ENCODE results near the gene SBF2. TPM values are rescaled to one million over a fixed set of nuclear protein-coding genes. Genes with fewer than 3 reads are reported as not detected.
A peak's percentile ranks its signal among the peaks of the same experiment; 100 is the strongest.
"Not testable (repeated sequence)": the region's sequence is repeated elsewhere in the genome, so short reads cannot be mapped to it uniquely, and the experiment has no call there.

The SBF2 gene
- polyA plus RNA-seq, 4 donors: 45.9 to 56.5 (median 49.8) TPM

- no peak for DNase-seq (ENCODE audit: low read depth in 4 of 4, low spot score in 3 of 4)
Measured at GRCh38 chr11:9973921-9974320, 320.1 kb downstream of the SBF2 start.

GRCh38 chr11:9972989-9973388, 321.0 kb downstream of the SBF2 start:
- peak; percentile 25 to 31 (median 30) for DNase-seq (ENCODE audit: low read depth in 4 of 4, low spot score in 3 of 4)

GRCh38 chr11:9971894-9972293, 322.1 kb downstream of the SBF2 start:
- no peak for DNase-seq (ENCODE audit: low read depth in 4 of 4, low spot score in 3 of 4)

- DNase-seq (ENCODE audit: low read depth in 4 of 4, low spot score in 3 of 4): no peak
Measured at GRCh38 chr11:9969068-9969467, 325.0 kb downstream of the SBF2 start.

- no peak for DNase-seq (ENCODE audit: low read depth in 4 of 4, low spot score in 3 of 4)
Measured at GRCh38 chr11:9962722-9963121, 331.3 kb downstream of the SBF2 start.

DNA sequence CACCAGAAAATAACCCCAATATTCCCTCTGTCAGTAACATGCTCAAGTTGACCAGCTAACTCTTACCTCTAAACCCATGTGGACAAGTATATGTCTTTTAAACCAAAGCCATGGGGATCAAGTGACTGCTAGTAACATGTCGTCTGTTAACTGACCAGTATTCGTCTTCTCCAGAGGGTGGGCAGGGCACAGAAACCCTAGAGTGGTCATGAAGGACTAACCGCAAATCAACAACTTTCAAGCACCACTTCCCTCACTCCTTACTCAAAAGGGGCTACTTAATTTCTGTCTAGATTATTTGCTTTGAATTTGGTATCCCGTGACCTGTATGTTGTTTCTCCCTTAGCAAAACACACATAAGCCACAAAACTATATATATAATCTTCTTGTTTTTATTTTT, 336.9 kb downstream of the SBF2 start:
- no peak for DNase-seq (ENCODE audit: low read depth in 4 of 4, low spot score in 3 of 4)

DNA sequence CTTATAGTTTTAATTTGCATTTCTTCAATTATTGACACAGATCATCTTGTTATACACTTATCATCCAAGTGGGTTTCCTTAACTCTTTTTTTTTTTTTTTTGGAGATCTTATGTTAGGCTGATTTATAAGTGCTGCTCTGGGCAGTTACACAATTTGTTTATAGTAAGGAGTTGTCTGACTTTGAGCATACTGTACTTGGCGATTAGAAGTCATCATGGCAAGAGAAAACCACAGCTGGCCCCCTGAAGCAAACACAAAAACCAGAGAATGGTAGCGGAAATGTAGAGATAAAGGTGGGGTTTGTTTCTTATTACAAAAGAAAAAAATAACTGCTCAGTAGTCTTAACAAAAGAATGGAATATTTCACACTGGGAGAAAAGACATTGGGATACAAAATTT, 337.5 kb downstream of the SBF2 start:
- no peak for DNase-seq (ENCODE audit: low read depth in 4 of 4, low spot score in 3 of 4)

- no peak for DNase-seq (ENCODE audit: low read depth in 4 of 4, low spot score in 3 of 4)
Measured at GRCh38 chr11:9955391-9955790, 338.6 kb downstream of the SBF2 start.

- no peak for DNase-seq (ENCODE audit: low read depth in 4 of 4, low spot score in 3 of 4)
Measured at GRCh38 chr11:9953994-9954626, 339.9 kb downstream of the SBF2 start.

- DNase-seq (ENCODE audit: low read depth in 4 of 4, low spot score in 3 of 4): no peak
Measured at GRCh38 chr11:9952511-9953196, 341.4 kb downstream of the SBF2 start.

GRCh38 chr11:9951807-9952206, 342.2 kb downstream of the SBF2 start:
- no peak for DNase-seq (ENCODE audit: low read depth in 4 of 4, low spot score in 3 of 4)

DNA sequence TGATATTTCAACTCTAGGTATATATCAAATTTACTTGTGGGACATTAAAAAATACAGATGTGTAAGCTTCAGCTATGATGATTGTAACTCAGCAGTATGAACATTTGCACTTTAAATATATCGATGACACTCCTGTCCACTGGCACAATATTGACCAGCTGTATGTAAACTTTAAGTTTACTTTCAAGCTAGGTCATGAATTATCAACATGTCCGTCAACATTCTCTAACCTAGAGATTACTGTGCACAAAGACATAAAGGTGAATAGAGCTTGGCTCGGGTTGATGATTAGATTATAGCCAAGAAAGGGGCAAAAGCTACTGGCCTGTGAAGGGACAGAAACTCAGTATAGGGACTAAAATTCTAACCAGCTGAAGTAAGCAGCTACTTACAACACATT, 343.6 kb downstream of the SBF2 start:
- DNase-seq (ENCODE audit: low read depth in 4 of 4, low spot score in 3 of 4): no peak

GRCh38 chr11:9947231-9947864, 346.7 kb downstream of the SBF2 start:
- DNase-seq (ENCODE audit: low read depth in 4 of 4, low spot score in 3 of 4): no peak

DNA sequence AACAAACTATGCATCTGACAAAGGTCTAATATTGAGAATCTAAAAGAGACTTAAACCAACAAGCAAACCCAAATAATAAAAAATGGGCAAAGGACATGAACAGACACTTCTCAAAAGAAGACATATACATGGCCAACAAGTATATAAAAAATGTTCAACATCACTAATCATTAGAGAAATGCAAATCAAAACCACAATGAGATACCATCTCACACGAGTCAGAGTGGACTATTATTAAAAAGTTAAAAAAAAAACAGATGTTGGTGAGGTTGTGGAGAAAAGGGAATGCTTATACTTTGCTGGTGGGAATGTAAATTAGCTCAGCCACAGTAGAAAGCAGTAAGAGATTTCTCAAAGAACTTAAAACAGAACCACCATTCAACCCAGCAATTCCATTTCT, 348.3 kb downstream of the SBF2 start:
- DNase-seq (ENCODE audit: low read depth in 4 of 4, low spot score in 3 of 4): not testable (repeated sequence)

DNA sequence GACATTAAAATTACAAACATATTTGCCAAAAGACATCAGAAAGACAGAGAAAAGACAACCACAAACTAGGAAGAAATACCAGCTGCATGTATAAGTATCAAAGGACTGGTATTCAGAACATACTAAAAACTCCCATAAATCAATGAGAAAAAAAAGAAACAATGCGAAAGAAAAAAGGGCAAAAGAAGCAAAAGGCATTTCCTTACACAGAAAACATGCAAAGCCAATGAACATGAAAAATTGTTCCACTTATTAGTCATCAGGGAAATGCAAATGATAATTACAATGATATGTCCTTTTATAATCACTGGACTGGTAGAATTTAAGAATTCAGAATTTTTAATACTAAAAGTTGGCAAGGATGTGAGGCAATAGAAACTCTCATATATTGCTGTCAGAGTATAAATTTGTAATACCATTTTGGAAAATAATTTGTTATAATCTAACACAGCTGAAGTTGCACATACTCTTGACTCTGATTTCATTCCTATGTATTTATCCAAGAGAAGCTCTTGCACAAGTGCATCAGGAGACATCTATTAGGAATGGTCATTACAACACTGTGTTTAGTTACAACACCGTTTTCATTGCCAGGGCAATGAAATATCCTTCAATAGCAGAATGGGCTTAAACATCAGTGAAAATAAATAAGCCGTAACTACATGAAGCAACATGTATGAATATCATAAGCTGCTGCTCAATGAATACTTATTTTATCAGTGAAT, 350.5 kb downstream of the SBF2 start:
- DNase-seq (ENCODE audit: low read depth in 4 of 4, low spot score in 3 of 4): no peak

DNA sequence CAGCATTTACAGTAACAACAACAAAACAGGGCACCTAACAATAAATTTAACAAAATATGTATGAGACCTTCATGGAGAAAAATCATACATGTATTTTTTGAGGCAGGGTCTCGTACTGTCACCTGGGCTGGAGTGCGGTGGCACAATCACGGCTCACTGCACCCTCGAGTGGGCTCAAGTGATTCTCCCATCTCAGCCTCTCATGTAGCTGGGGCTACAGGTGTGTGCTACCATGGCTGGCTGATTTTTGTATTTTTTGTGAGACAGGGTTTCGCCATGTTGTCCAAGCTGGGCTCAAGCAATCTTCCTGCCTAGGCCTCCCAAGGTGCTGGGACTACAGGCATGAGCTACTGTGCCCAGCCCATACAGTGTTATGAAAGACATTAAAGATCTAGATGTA, 352.0 kb downstream of the SBF2 start:
- DNase-seq (ENCODE audit: low read depth in 4 of 4, low spot score in 3 of 4): no peak

DNA sequence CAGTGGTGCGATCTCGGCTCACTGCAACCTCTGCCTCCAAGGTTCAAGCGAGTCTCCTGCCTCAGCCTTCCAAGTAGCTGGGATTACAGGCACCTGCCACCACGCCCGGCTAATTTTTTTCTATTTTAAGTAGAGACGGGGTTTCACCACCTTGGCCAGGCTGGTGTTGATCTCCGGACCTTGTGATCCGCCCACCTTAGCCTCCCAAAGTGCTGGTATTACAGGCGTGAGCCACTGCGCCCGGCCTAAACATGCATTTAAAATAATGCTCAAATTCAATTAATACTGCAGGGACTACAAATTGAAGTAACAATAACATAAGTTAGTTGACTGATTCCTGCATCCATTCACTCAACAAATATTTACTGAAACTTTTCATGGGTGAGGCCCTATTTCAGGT, 354.9 kb downstream of the SBF2 start:
- DNase-seq (ENCODE audit: low read depth in 4 of 4, low spot score in 3 of 4): not testable (repeated sequence)

GRCh38 chr11:9936754-9937153, 357.3 kb downstream of the SBF2 start:
- no peak for DNase-seq (ENCODE audit: low read depth in 4 of 4, low spot score in 3 of 4)

DNA sequence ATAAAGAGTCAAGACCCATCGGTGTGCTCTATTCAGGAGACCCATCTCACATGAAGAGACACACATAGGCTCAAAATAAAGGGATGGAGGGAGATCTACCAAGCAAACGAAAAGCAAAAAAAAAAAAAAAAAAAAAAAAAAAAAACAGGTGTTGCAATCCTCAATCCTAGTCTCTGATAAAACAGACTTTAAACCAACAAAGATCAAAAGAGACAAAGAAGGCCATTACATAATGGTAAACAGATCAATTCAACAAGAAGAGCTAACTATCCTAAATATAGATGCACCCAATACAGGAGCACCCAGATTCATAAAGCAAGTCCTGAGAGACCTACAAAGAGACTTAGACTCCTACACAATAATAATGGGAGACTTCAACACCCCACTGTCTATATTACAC, 361.2 kb downstream of the SBF2 start:
- DNase-seq (ENCODE audit: low read depth in 4 of 4, low spot score in 3 of 4): not testable (repeated sequence)

- not testable (repeated sequence) for DNase-seq (ENCODE audit: low read depth in 4 of 4, low spot score in 3 of 4)
Measured at GRCh38 chr11:9930562-9931331, 363.3 kb downstream of the SBF2 start.

GRCh38 chr11:9927670-9928069, 366.3 kb downstream of the SBF2 start:
- no peak for DNase-seq (ENCODE audit: low read depth in 4 of 4, low spot score in 3 of 4)
